Hepatocyte (in vitro differentiated cells): Measurements from ENCODE around the gene MGAT5.

Experiments
- EZH2phosphoT487 ChIP-seq: fragments of 200-600 bp; sonication (generic); IDR thresholded peaks from one replicate; pipeline ENCODE4 v1.6.1; 2018; ENCODE audit warnings: antibody characterized with exemption, mild to moderate bottlenecking, low read depth, moderate library complexity; ENCODE audit not compliant: unreplicated experiment, severe bottlenecking
- TF ChIP-seq, protein P1 (sequence below): fragments of 200-600 bp; sonication (generic); IDR thresholded peaks from 2 replicates; pipeline ENCODE4 v1.5.1; 2016; ENCODE audit warnings: antibody characterized with exemption, mild to moderate bottlenecking; ENCODE audit not compliant: poor library complexity

DNA sequence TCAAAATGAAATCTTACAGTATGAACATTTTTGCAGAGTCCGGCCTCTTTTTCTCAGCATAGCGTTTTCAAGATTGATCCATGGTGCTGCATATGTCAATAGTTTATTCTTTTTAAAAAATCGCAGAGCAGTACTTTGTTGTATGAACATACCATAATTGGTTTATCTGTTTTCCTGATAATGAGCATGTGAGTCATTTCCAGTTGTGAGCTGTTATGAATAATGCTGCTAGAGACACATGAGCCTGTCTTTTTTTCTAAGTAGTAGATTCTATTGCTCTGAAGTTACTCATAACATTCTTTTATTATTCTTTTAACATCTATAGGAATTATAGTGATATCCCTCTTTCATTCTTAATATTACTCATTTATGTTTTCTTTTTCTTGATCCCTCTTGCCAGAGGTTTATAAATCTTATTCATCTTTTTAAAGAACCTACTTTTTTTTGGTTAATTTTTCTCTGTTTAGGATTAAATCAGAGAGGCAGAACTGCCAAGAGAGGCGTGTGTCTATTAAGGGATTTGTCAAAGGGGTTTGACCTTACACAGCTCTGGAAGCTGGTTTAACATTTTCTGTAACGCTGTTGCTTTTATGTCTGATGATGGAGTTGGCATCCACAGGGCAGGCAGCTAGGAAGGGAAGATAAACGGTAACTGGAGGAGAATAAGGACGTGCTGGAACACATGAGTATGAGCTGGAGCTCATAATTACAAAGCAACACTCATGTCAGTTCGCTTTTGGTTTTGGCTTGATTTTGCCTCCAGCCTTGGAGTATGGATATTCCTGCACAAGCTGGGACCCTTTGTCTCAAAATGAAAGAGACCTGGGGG, 47.4 kb downstream of the MGAT5 start:
- TF ChIP-seq, protein P1, sequence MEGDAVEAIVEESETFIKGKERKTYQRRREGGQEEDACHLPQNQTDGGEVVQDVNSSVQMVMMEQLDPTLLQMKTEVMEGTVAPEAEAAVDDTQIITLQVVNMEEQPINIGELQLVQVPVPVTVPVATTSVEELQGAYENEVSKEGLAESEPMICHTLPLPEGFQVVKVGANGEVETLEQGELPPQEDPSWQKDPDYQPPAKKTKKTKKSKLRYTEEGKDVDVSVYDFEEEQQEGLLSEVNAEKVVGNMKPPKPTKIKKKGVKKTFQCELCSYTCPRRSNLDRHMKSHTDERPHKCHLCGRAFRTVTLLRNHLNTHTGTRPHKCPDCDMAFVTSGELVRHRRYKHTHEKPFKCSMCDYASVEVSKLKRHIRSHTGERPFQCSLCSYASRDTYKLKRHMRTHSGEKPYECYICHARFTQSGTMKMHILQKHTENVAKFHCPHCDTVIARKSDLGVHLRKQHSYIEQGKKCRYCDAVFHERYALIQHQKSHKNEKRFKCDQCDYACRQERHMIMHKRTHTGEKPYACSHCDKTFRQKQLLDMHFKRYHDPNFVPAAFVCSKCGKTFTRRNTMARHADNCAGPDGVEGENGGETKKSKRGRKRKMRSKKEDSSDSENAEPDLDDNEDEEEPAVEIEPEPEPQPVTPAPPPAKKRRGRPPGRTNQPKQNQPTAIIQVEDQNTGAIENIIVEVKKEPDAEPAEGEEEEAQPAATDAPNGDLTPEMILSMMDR: no peak
- TF ChIP-seq EZH2phosphoT487: no peak
